ENCODE results near the gene NAPA.

NAPA gene

DNA sequence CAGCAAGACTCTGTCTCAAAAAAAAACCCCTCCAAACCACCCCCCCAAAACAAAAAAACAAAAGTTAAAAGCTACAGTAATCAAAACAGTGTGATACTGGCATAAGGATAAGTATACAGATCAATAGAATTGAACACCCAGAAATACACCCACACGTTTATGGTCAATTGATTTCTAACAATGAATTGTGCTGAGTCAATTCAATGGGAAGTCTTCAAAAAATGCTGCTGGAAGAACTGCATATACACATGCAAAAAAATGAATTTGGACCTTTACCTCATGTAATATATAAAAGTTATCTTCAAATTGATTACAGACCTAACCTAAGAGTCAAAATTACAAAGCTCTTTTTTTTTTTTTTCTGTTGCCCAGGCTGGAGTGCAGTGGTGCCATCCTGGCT is 19.8 kb upstream of the NAPA start:
- H3K9me3 ChIP-seq (ENCODE audit: severe bottlenecking) = no peaks in the 10 kb centered on the region
- H3K4me3 ChIP-seq (ENCODE audit: low read depth, low read length) = no peak overlapping the region
- no peaks in the 10 kb centered on the region for H3K36me3 ChIP-seq
- TF ChIP-seq, protein P1, sequence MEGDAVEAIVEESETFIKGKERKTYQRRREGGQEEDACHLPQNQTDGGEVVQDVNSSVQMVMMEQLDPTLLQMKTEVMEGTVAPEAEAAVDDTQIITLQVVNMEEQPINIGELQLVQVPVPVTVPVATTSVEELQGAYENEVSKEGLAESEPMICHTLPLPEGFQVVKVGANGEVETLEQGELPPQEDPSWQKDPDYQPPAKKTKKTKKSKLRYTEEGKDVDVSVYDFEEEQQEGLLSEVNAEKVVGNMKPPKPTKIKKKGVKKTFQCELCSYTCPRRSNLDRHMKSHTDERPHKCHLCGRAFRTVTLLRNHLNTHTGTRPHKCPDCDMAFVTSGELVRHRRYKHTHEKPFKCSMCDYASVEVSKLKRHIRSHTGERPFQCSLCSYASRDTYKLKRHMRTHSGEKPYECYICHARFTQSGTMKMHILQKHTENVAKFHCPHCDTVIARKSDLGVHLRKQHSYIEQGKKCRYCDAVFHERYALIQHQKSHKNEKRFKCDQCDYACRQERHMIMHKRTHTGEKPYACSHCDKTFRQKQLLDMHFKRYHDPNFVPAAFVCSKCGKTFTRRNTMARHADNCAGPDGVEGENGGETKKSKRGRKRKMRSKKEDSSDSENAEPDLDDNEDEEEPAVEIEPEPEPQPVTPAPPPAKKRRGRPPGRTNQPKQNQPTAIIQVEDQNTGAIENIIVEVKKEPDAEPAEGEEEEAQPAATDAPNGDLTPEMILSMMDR (IDR thresholded peaks at IDR 0.05; ENCODE audit: low read depth, low read length) = no peak
- no peak overlapping the region for H3K27ac ChIP-seq
- H3K27me3 ChIP-seq (ENCODE audit: insufficient read depth, low read depth, severe bottlenecking) = no peaks in the 10 kb centered on the region
- DNase-seq = no peak

DNA sequence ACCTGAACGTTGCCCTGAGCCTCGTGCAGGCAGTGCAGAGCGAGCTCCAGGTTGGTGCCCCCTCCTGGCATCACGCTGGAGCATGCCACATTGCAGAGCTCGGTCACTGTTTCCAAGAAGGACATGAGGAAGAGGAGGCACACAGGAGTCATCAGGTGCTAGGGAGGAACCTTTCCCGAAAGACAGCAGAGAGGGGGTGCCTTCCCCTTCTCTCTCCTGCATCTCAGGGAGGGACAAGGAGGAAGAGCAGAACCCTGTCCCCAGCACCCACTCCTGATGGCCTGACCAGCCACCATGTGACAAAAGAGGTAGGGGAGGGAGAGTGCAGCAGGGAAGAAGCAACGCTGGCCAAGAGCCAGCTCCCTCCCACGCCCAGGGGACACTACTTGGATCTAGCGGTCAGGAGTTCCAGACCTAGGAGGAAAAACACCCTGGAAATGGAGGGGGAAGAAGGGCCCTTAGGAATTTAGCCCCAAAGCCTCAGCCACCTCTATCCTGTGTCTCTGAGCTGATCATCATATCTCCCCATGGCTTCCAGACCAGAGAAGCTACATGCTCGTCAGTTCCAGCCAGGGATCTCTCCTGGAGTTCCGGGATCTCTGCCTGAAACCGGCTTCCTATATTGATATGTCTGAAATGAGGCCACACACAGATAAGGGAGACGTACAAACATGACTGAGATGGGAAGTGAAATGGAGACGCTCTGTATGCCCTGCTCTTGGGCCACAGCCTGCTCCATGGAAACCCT is 17.0 kb upstream of the NAPA start:
- Histone ChIP-seq H3K9me3 (ENCODE audit: severe bottlenecking) (no peaks in the 10 kb centered on the region), H3K27me3 (ENCODE audit: insufficient read depth, low read depth, severe bottlenecking) (no peaks in the 10 kb centered on the region), H3K36me3 (no peaks in the 10 kb centered on the region), H3K27ac (no peak overlapping the region), H3K4me3 (ENCODE audit: low read depth, low read length) (no peak overlapping the region)
- DNase-seq = no peak
- TF ChIP-seq, protein P1 (IDR thresholded peaks at IDR 0.05; ENCODE audit: low read depth, low read length) = no peak

GRCh38 chr19:47529018-47529742 is 14.3 kb upstream of the NAPA start:
- no peak for DNase-seq
- TF ChIP-seq, protein P1 (IDR thresholded peaks at IDR 0.05; ENCODE audit: low read depth, low read length) = no peak
- Histone ChIP-seq H3K36me3 (no peaks in the 10 kb centered on the region), H3K4me3 (ENCODE audit: low read depth, low read length) (no peak overlapping the region), H3K27ac (no peak overlapping the region), H3K27me3 (ENCODE audit: insufficient read depth, low read depth, severe bottlenecking) (no peaks in the 10 kb centered on the region), H3K9me3 (ENCODE audit: severe bottlenecking) (peaks cover 2% of the 10 kb centered on the region)

- no peaks in the 10 kb centered on the region for H3K36me3 ChIP-seq
- TF ChIP-seq, protein P1 (IDR thresholded peaks at IDR 0.05; ENCODE audit: low read depth, low read length) = no peak
- H3K27me3 ChIP-seq (ENCODE audit: insufficient read depth, low read depth, severe bottlenecking) = no peaks in the 10 kb centered on the region
- peaks cover 2% of the 10 kb centered on the region for H3K9me3 ChIP-seq (ENCODE audit: severe bottlenecking)
- no peak for DNase-seq
- H3K27ac ChIP-seq = no peak overlapping the region
- no peak overlapping the region for H3K4me3 ChIP-seq (ENCODE audit: low read depth, low read length)
These were observed 11.9 kb upstream of the NAPA start for GRCh38 chr19:47526798-47527197.

- H3K27ac ChIP-seq = no peak overlapping the region
- H3K36me3 ChIP-seq = no peaks in the 10 kb centered on the region
- H3K9me3 ChIP-seq (ENCODE audit: severe bottlenecking) = peaks cover 2% of the 10 kb centered on the region
- TF ChIP-seq, protein P1 (IDR thresholded peaks at IDR 0.05; ENCODE audit: low read depth, low read length) = no peak
- no peaks in the 10 kb centered on the region for H3K27me3 ChIP-seq (ENCODE audit: insufficient read depth, low read depth, severe bottlenecking)
- no peak for DNase-seq
- H3K4me3 ChIP-seq (ENCODE audit: low read depth, low read length) = no peak overlapping the region
These were observed 8.6 kb upstream of the NAPA start for GRCh38 chr19:47523473-47523872.
